OCI-LY3 (cell line): ENCODE results near the gene SPRR2F.
"Not testable (repeated sequence)": the region's sequence is repeated elsewhere in the genome, so short reads cannot be mapped to it uniquely, and the experiment has no call there.

Experiments used
- H2AFZ ChIP-seq: fragments of 200-600, 300-600 bp; shearing (Covaris generic); 2 replicates; pipeline ENCODE4 v1.6.0; 2014; ENCODE audit warnings: antibody characterized with exemption, low read depth, low read length
- H3K27ac ChIP-seq: fragments of 200-600, 300-600 bp; sonication (generic); 2 replicates; pipeline ENCODE4 v1.5.1; 2014; ENCODE audit warnings: mild to moderate bottlenecking, low read length, moderate library complexity, mixed read lengths
- H3K27me3 ChIP-seq: fragments of 200-600, 300-600 bp; sonication (generic); 2 replicates; pipeline ENCODE4 v1.6.1; 2014; ENCODE audit warnings: low read depth, low read length, mixed read lengths
- H3K36me3 ChIP-seq: fragments of 200-600, 300-600 bp; sonication (generic); replicated peaks from 2 replicates; pipeline ENCODE3; 2014; ENCODE audit warnings: low read depth, low read length, mixed read lengths
- H3K4me1 ChIP-seq: fragments of 300-600, 200-600 bp; sonication (generic); 2 replicates; pipeline ENCODE4 v1.6.1; 2014; ENCODE audit warnings: low read length, mixed read lengths
- H3K4me2 ChIP-seq: fragments of 200-600, 300-600 bp; sonication (generic); 2 replicates; pipeline ENCODE4 v1.6.1; 2014; ENCODE audit warnings: low read length, mixed read lengths
- H3K4me3 ChIP-seq: fragments of 300-600, 200-600 bp; sonication (generic); 2 replicates; pipeline ENCODE4 v1.5.1; 2014; ENCODE audit warnings: antibody characterized with exemption, mild to moderate bottlenecking, low read length, moderate library complexity
- H3K79me2 ChIP-seq: fragments of 300-600, 200-600 bp; shearing (Covaris generic); 2 replicates; pipeline ENCODE4 v1.6.1; 2014; ENCODE audit warnings: mild to moderate bottlenecking, low read length, mixed read lengths
- H3K9ac ChIP-seq: fragments of 300-600, 200-600 bp; shearing (Covaris generic); 2 replicates; pipeline ENCODE4 v1.6.0; 2014; ENCODE audit warnings: mild to moderate bottlenecking, low read length, moderate library complexity
- H3K9me3 ChIP-seq: fragments of 200-600, 300-600 bp; shearing (Covaris generic); 2 replicates; pipeline ENCODE4 v1.6.1; 2014; ENCODE audit warnings: low read length, mixed read lengths; ENCODE audit not compliant: insufficient read depth
- H4K20me1 ChIP-seq: fragments of 200-600, 300-600 bp; sonication (generic); 2 replicates; pipeline ENCODE4 v1.6.1; 2016; ENCODE audit warnings: low read length, mixed read lengths; ENCODE audit not compliant: insufficient read depth
- EZH2phosphoT487 ChIP-seq: fragments of 200-600 bp; shearing (Covaris generic); IDR thresholded peaks from 2 replicates; pipeline ENCODE4 v1.6.1; 2018; ENCODE audit warnings: antibody characterized with exemption, mixed run types, low read depth
- TF ChIP-seq, protein P1 (sequence below): fragments of 200-600, 300-600 bp; sonication (generic); IDR thresholded peaks from 2 replicates; pipeline ENCODE4 v1.5.1; 2014; ENCODE audit warnings: antibody characterized with exemption, low read length, low read depth

Gene SPRR2F

DNA sequence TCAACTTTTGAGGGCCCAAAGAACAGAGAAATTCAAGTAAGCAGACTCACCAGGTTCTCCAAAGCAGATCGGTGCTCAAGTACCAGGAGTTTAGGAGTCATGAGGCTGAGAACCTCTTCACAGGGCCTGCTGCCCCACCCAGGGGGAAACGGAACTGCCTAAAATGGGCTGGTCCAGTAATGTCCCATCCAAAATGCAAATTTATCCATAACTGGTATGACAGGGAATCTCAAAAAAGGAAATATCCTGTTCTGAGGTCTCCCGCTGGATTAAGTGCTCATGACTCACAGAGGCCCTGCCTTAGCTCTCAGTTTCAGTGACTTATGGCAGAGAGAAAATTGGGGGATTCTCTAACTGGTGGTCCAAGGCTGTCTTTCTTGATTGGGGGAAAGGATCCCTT, 28.1 kb upstream of the SPRR2F start:
- Histone ChIP-seq H3K4me1 (peaks cover 6% of the 10 kb centered on the region), H3K27me3 (peaks cover 71% of the 10 kb centered on the region), H3K27ac (no peak overlapping the region), H4K20me1 (no peaks in the 10 kb centered on the region), H3K9ac (no peak overlapping the region), H3K79me2 (no peaks in the 10 kb centered on the region), H3K4me3 (no peak overlapping the region), H3K36me3 (no peaks in the 10 kb centered on the region), H2AFZ (no peak overlapping the region), H3K9me3 (no peaks in the 10 kb centered on the region; the same call in 1 of the 2 replicates), H3K4me2 (no peak overlapping the region)
- TF ChIP-seq EZH2phosphoT487, result no peak
- TF ChIP-seq, protein P1, sequence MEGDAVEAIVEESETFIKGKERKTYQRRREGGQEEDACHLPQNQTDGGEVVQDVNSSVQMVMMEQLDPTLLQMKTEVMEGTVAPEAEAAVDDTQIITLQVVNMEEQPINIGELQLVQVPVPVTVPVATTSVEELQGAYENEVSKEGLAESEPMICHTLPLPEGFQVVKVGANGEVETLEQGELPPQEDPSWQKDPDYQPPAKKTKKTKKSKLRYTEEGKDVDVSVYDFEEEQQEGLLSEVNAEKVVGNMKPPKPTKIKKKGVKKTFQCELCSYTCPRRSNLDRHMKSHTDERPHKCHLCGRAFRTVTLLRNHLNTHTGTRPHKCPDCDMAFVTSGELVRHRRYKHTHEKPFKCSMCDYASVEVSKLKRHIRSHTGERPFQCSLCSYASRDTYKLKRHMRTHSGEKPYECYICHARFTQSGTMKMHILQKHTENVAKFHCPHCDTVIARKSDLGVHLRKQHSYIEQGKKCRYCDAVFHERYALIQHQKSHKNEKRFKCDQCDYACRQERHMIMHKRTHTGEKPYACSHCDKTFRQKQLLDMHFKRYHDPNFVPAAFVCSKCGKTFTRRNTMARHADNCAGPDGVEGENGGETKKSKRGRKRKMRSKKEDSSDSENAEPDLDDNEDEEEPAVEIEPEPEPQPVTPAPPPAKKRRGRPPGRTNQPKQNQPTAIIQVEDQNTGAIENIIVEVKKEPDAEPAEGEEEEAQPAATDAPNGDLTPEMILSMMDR, result no peak

DNA sequence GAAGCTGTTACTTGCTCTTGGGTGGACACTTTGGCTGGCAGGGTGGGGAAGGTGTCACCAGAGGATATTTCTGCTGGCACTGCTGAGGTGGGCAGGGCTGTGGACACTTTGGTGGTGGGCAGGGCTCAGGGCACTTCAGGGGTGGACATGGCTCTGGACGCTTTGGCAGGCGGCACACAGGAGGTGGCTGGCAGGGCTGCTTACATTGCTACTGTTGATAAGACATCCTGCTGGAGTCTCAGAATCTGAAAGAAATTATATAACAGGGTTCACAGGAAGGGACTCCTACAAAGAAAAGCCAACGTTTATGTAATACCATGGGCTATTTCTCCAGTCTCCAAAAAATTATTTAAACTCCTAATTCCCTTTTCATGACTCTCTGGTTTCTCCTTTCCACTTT, 27.2 kb upstream of the SPRR2F start:
- Histone ChIP-seq H3K27me3 (peaks cover 74% of the 10 kb centered on the region), H3K4me3 (no peak overlapping the region), H3K36me3 (no peaks in the 10 kb centered on the region), H4K20me1 (no peaks in the 10 kb centered on the region), H3K4me1 (no peaks in the 10 kb centered on the region), H3K9me3 (no peaks in the 10 kb centered on the region; the same call in 1 of the 2 replicates), H3K27ac (no peak overlapping the region), H3K9ac (no peak overlapping the region), H3K4me2 (no peak overlapping the region), H2AFZ (no peak overlapping the region), H3K79me2 (no peaks in the 10 kb centered on the region)
- TF ChIP-seq, protein P1, result no peak
- TF ChIP-seq EZH2phosphoT487, result no peak

DNA sequence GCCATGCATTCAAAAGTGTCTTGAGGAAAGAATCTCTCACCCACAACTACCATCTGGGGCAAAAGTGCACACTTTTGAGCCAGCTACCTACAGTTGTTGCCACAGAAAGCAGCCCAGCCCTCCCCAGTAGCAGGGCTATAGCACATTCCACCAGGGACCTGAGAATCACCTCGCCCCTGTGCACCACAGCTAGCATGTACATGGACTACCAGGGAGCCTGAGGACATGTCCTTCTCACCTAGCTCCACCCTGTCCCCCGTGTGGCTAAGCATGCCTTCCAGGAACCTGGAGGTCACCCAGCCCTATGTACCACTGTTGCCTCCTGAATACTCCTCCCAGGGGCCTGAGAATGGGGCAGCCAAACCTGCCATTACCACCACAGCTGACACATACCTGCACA, 20.4 kb upstream of the SPRR2F start:
- Histone ChIP-seq H3K4me1 (no peaks in the 10 kb centered on the region), H3K4me3 (no peak overlapping the region), H3K27ac (no peak overlapping the region), H3K79me2 (no peaks in the 10 kb centered on the region), H3K27me3 (peaks cover 50% of the 10 kb centered on the region), H3K9me3 (no peaks in the 10 kb centered on the region), H3K36me3 (no peaks in the 10 kb centered on the region), H4K20me1 (no peaks in the 10 kb centered on the region), H3K9ac (no peak overlapping the region), H3K4me2 (no peak overlapping the region), H2AFZ (no peak overlapping the region)
- TF ChIP-seq, protein P1, result no peak
- TF ChIP-seq EZH2phosphoT487, result no peak

DNA sequence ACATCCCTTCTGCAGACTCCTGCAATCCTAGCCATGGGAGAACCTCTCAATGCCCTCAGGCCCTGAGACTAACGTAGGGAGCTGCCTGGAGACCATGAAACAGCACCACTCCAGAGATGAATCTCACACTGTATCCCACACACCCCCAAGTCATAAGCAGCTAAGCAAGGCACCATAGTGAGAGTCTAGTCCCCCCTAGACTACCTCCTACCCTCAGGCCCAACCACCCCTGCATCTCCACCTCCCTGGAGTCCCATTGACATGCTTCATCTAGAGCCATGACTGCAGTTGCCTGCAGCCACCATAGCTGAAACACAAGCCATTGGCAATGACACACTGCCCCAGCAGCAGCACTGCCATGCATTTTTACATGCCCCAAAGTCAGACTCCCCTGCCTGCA, 20.0 kb upstream of the SPRR2F start:
- H3K4me2 ChIP-seq, result no peak overlapping the region
- no peaks in the 10 kb centered on the region for H4K20me1 ChIP-seq
- no peak for TF ChIP-seq EZH2phosphoT487
- TF ChIP-seq, protein P1, result no peak
- H3K9ac ChIP-seq, result no peak overlapping the region
- no peak overlapping the region for H3K27ac ChIP-seq
- H3K27me3 ChIP-seq, result peaks cover 46% of the 10 kb centered on the region
- no peaks in the 10 kb centered on the region for H3K36me3 ChIP-seq
- H3K79me2 ChIP-seq, result no peaks in the 10 kb centered on the region
- H2AFZ ChIP-seq, result no peak overlapping the region
- H3K4me3 ChIP-seq, result no peak overlapping the region
- no peaks in the 10 kb centered on the region for H3K9me3 ChIP-seq
- no peaks in the 10 kb centered on the region for H3K4me1 ChIP-seq

DNA sequence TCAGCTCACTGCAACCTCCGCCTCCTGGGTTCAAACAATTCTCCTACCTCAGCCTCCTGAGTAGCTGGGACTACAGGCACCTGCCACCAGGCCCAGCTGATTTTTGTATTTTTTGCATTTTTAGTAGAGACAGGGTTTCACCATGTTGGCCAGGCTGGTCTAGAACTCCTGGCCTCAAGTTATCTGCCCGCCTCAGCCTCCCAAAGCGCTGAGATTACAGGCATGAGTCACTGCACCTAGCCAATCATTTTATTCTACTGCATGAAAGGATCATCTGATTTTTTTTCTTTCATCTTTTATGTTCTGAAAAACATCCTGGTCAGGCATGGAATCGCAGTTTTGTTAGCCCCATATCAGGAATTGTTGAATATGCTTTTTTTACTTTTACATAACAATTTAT, 15.4 kb upstream of the SPRR2F start:
- not testable (repeated sequence) for H3K4me3 ChIP-seq, H3K4me2 ChIP-seq, H3K9ac ChIP-seq, H4K20me1 ChIP-seq, H3K36me3 ChIP-seq, H3K79me2 ChIP-seq, H3K9me3 ChIP-seq, H2AFZ ChIP-seq, H3K4me1 ChIP-seq, H3K27ac ChIP-seq
- peaks cover 34% of the 10 kb centered on the region for H3K27me3 ChIP-seq
